ENCODE results near the gene RXRA.

DNA sequence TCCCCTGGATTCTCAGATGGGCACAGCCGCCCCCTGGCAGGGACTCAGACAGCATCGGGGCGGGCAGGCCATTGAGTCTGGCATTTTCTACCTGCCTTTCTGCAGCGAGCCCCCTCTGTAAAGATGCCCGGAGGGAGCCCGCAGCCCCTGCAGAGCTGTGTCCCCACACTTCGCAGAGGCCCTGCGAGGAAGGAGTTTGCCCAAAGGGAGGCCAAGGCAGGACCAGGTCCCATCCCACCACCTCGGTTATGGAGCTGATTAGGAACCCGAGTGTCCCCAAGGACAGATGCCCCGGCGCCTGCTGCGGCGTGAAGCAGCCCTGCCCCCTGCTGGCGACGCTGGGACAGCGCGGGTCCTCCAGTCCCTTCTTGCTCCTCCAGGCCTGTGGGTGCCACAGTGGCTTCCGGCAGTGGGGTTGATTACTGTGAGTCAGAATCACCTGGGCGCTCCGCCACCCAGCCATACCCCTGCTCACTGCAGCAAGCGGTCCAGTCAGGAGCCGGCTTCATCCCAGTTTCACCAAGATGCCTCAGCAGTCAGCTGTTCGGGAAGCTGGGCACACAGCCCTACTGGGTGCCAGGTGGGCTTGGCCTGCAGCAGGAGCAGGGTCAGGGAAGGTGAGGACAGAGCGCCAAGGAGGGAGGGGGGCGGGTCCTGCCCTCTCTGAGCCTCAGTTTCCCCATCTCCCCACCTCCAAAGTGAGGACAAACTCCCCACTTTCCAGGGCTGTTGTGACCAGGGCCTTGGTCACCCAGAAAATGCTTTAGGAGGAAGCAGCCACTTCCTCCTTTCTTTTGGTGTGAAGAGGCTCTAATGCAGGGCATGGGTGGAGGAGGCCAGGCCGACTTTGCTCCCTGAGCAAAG, 117.2 kb downstream of the RXRA start:
- peak; percentile 93 to 99 (median 97) for TF ChIP-seq CTCF (IDR thresholded peaks at IDR 0.05)
- no peak for TF ChIP-seq POLR2A (IDR thresholded peaks at IDR 0.05)

All from thyroid gland (tissue), 4 donors.